Measurements from ENCODE around the gene LRRC59. TPM values are rescaled to one million over a fixed set of nuclear protein-coding genes. Genes with fewer than 3 reads are reported as not detected.

LRRC59 gene
- total and polyA plus RNA-seq, 2 of the 13 experiments (the other 11 are each of a cell fraction or from before 2014, with no cell fraction given): 87.3 to 222 TPM

DNA sequence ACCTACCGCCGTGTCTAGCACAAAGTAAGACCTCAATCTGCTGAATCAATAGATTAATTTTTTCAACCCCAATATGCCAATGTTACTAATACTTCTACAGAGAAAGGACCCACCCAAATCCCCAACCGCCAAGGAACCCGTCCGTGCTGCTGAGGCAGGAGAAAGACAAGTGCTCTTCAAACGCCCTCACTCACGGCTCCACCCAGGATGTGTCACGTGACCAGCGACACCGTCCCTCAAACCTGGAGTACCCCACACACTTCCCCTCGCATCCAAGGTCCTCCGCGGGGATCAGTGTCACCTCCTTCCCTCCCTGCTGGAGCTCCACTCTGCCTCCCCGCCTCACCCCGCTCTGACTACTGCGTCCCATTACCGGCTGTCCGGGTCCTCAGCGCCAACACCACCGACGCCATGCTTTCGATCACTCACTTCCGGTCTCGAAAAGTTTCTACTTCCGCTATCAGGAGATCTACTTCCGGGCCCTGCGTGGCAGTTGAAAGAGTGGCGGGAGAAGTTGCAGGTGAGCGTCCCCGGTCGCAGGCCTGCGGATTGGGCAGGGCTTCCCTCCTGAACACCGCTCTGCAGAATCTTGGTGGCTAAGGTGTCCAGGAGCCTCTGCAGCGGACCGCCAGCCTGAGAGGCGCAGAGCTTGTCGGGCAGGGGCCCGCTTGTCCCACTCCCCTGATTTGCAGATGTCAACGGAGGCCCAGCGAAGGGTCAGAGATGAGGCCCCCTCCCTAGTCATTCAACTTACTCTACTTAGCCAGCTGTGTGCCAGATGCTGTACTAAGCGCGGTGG, 24.4 kb downstream of the LRRC59 start, which contains the start of the genes EME1 and MRPL27 (continued):
- TF ChIP-seq EP300 (IDR thresholded peaks at IDR 0.05; ENCODE audit: low read depth in 2 of 2, low read length in 2 of 2) (0 out of 4 replicates have a peak, but pooled peaks of 1 of the 2 experiments have one; percentile 32), EP300 (CRISPR knock-in tag; IDR thresholded peaks at IDR 0.05; ENCODE audit: borderline replicate concordance) (peak; percentile 45), ZNF234 (CRISPR knock-in tag; conservative IDR thresholded peaks at IDR 0.05) (0 out of 2 replicates have a peak, but pooled peaks have one; percentile 94), RAD21 (CRISPR knock-in tag; IDR thresholded peaks at IDR 0.05) (peak; percentile 56; the same call in 1 of the 2 replicates), REPIN1 (CRISPR knock-in tag; IDR thresholded peaks at IDR 0.05; ENCODE audit: borderline replicate concordance, low read depth) (peak; percentile 97), ZBTB1 (CRISPR knock-in tag; IDR thresholded peaks at IDR 0.05; ENCODE audit: borderline replicate concordance) (no peak), PTBP1 (IDR thresholded peaks at IDR 0.05; ENCODE audit: low read depth, low read length, poor library complexity, severe bottlenecking) (peak; percentile 71), TGIF2 (CRISPR knock-in tag; IDR thresholded peaks at IDR 0.05) (peak; percentile 98), ZNF572 (CRISPR knock-in tag; IDR thresholded peaks at IDR 0.05) (peak; percentile 99), NR2F6 (IDR thresholded peaks at IDR 0.05) (no peak), NR2F6 (CRISPR knock-in tag; IDR thresholded peaks at IDR 0.05) (peak; percentile 72), STAG1 (CRISPR knock-in tag; IDR thresholded peaks at IDR 0.05) (no peak), TMF1 (CRISPR knock-in tag; IDR thresholded peaks at IDR 0.05; ENCODE audit: low read depth) (peak; percentile 95), ZNF263 (CRISPR knock-in tag; IDR thresholded peaks at IDR 0.05) (peak; percentile 52; the same call in 1 of the 2 replicates), ZNF235 (CRISPR knock-in tag; IDR thresholded peaks at IDR 0.05; ENCODE audit: borderline replicate concordance) (peak; percentile 92; the same call in 1 of the 2 replicates), ZNF75D (CRISPR knock-in tag; IDR thresholded peaks at IDR 0.05; ENCODE audit: borderline replicate concordance) (no peak), GTF3A (CRISPR knock-in tag; conservative IDR thresholded peaks at IDR 0.05) (peak; percentile 95), ZNF205 (CRISPR knock-in tag; IDR thresholded peaks at IDR 0.05) (peak; percentile 83)
- TF ChIP-seq, protein P1, sequence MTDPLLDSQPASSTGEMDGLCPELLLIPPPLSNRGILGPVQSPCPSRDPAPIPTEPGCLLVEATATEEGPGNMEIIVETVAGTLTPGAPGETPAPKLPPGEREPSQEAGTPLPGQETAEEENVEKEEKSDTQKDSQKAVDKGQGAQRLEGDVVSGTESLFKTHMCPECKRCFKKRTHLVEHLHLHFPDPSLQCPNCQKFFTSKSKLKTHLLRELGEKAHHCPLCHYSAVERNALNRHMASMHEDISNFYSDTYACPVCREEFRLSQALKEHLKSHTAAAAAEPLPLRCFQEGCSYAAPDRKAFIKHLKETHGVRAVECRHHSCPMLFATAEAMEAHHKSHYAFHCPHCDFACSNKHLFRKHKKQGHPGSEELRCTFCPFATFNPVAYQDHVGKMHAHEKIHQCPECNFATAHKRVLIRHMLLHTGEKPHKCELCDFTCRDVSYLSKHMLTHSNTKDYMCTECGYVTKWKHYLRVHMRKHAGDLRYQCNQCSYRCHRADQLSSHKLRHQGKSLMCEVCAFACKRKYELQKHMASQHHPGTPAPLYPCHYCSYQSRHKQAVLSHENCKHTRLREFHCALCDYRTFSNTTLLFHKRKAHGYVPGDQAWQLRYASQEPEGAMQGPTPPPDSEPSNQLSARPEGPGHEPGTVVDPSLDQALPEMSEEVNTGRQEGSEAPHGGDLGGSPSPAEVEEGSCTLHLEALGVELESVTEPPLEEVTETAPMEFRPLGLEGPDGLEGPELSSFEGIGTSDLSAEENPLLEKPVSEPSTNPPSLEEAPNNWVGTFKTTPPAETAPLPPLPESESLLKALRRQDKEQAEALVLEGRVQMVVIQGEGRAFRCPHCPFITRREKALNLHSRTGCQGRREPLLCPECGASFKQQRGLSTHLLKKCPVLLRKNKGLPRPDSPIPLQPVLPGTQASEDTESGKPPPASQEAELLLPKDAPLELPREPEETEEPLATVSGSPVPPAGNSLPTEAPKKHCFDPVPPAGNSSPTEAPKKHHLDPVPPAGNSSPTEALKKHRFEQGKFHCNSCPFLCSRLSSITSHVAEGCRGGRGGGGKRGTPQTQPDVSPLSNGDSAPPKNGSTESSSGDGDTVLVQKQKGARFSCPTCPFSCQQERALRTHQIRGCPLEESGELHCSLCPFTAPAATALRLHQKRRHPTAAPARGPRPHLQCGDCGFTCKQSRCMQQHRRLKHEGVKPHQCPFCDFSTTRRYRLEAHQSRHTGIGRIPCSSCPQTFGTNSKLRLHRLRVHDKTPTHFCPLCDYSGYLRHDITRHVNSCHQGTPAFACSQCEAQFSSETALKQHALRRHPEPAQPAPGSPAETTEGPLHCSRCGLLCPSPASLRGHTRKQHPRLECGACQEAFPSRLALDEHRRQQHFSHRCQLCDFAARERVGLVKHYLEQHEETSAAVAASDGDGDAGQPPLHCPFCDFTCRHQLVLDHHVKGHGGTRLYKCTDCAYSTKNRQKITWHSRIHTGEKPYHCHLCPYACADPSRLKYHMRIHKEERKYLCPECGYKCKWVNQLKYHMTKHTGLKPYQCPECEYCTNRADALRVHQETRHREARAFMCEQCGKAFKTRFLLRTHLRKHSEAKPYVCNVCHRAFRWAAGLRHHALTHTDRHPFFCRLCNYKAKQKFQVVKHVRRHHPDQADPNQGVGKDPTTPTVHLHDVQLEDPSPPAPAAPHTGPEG (CRISPR knock-in tag; IDR thresholded peaks at IDR 0.05): no peak
- TF ChIP-seq, protein P2, sequence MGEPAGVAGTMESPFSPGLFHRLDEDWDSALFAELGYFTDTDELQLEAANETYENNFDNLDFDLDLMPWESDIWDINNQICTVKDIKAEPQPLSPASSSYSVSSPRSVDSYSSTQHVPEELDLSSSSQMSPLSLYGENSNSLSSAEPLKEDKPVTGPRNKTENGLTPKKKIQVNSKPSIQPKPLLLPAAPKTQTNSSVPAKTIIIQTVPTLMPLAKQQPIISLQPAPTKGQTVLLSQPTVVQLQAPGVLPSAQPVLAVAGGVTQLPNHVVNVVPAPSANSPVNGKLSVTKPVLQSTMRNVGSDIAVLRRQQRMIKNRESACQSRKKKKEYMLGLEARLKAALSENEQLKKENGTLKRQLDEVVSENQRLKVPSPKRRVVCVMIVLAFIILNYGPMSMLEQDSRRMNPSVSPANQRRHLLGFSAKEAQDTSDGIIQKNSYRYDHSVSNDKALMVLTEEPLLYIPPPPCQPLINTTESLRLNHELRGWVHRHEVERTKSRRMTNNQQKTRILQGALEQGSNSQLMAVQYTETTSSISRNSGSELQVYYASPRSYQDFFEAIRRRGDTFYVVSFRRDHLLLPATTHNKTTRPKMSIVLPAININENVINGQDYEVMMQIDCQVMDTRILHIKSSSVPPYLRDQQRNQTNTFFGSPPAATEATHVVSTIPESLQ (CRISPR knock-in tag; conservative IDR thresholded peaks at IDR 0.05): no peak; the same call in 1 of the 2 replicates
- TF ChIP-seq, protein P3, sequence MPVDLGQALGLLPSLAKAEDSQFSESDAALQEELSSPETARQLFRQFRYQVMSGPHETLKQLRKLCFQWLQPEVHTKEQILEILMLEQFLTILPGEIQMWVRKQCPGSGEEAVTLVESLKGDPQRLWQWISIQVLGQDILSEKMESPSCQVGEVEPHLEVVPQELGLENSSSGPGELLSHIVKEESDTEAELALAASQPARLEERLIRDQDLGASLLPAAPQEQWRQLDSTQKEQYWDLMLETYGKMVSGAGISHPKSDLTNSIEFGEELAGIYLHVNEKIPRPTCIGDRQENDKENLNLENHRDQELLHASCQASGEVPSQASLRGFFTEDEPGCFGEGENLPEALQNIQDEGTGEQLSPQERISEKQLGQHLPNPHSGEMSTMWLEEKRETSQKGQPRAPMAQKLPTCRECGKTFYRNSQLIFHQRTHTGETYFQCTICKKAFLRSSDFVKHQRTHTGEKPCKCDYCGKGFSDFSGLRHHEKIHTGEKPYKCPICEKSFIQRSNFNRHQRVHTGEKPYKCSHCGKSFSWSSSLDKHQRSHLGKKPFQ (CRISPR knock-in tag; IDR thresholded peaks at IDR 0.05; ENCODE audit: insufficient replicate concordance): peak; percentile 94

Measured in HepG2 (cell line).